Testis (tissue), 3 donors: ENCODE measurements around the gene BCKDHA. TPM values are rescaled to one million over a fixed set of nuclear protein-coding genes. Genes with fewer than 3 reads are reported as not detected.

Experiments used
- DNase-seq: peaks from one replicate; pipeline ENCODE4 v3.0.0-alpha.2; 2019
- H3K27ac ChIP-seq, 2 donors: fragments of 200-600 bp; sonication (generic); one replicate each; pipeline ENCODE4 v1.5.1; 2019
- H3K27me3 ChIP-seq: fragments of 200-600 bp; sonication (generic); one replicate; pipeline ENCODE4 v1.5.1; 2019
- H3K36me3 ChIP-seq: fragments of 200-600 bp; sonication (generic); one replicate; pipeline ENCODE4 v1.5.1; 2017; ENCODE audit warnings: low read depth; ENCODE audit errors: missing control alignments
- H3K4me1 ChIP-seq: fragments of 200-600 bp; sonication (generic); one replicate; pipeline ENCODE4 v1.5.1; 2019
- H3K4me3 ChIP-seq, 2 donors: fragments of 200-600 bp; sonication (generic); one replicate each; pipeline ENCODE4 v1.5.1; 2017 to 2019
- H3K9me3 ChIP-seq: fragments of 200-600 bp; sonication (generic); one replicate; pipeline ENCODE4 v1.5.1; 2017
- CTCF ChIP-seq, 3 experiments: fragments of 450-650 bp in 2 of 3; fragments of 200-600 bp in 1 of 3; sonication (generic) in 1 of 3; IDR thresholded peaks; one replicate each; pipeline ENCODE4 v1.5.1; 2016 to 2019; ENCODE audit warnings: antibody characterized with exemption in 3 of 3, mild to moderate bottlenecking in 2 of 3, moderate library complexity in 1 of 3
- POLR2A ChIP-seq: fragments of 450-650 bp; IDR thresholded peaks from one replicate; pipeline ENCODE4 v1.6.1; 2017; ENCODE audit warnings: antibody characterized with exemption, mild to moderate bottlenecking, moderate library complexity
- WGBS, 2 donors: methylation state at CpG; one replicate each; pipeline ENCODE4 v1.1.5; 2018; 5-methylcytosine and 5-hydroxymethylcytosine counted together
- intact Hi-C: fragments of 100-400 bp; cut with DNase I; formaldehyde crosslinking; loops from one replicate; pipeline ENCODE4 v1.15.1; 2023; ENCODE audit warnings: low total_unique reads
- polyA plus RNA-seq: library from polyadenylated mRNA; stranded (reverse); fragments of 350-450 nt; fragmentation: Illumina TruSeq; extraction: RNeasy Lipid Tissue Mini Kit (QIAGEN cat#74804); gene quantifications from one replicate; pipeline ENCODE4 v1.2.3, GENCODE V29; 2014; ENCODE audit warnings: low read depth, low replicate concordance; ENCODE audit not compliant: insufficient read depth
- total RNA-seq, 2 donors: library from RNA; depleted of rRNA; stranded (reverse); fragments of >200 nt; gene quantifications; one replicate each; pipeline ENCODE4 v1.2.3, GENCODE V29; 2016

Gene BCKDHA
- total and polyA plus RNA-seq, 3 donors from 2014 or later: 53.1 to 81.3 (median 80.8) TPM

GRCh38 chr19:41372501-41372900 is 25.1 kb upstream of the BCKDHA start:
- no peak overlapping the region for H3K27ac ChIP-seq
- H3K9me3 ChIP-seq: no peaks in the 10 kb centered on the region
- H3K27me3 ChIP-seq: no peaks in the 10 kb centered on the region
- intact Hi-C loops: no loop called here
- H3K4me1 ChIP-seq: peaks cover 10% of the 10 kb centered on the region
- H3K4me3 ChIP-seq: no peak overlapping the region
- TF ChIP-seq CTCF (IDR thresholded peaks at IDR 0.05) (no peak), POLR2A (no peak)
- no peaks in the 10 kb centered on the region for H3K36me3 ChIP-seq
- no peak for DNase-seq
- 56 to 63% methylated on average over 2 of the region's 2 CpGs for WGBS, 2 donors

- TF ChIP-seq CTCF (IDR thresholded peaks at IDR 0.05) (no peak), POLR2A (no peak)
- DNase-seq: peak; percentile 89
- Histone ChIP-seq H3K4me1 (peaks cover 6% of the 10 kb centered on the region), H3K27me3 (no peaks in the 10 kb centered on the region), H3K27ac (no peak overlapping the region), H3K36me3 (no peaks in the 10 kb centered on the region), H3K4me3 (no peak overlapping the region), H3K9me3 (no peaks in the 10 kb centered on the region)
- WGBS, 2 donors: 40 to 41% methylated on average over 12 of the region's 12 CpGs
- intact Hi-C loops: no loop called here
These were observed 23.6 kb upstream of the BCKDHA start for GRCh38 chr19:41373993-41374392.

GRCh38 chr19:41376241-41376997 is 21.2 kb upstream of the BCKDHA start, which contains the start of gene TMEM91:
TSS of gene TMEM91 (plus strand) at chr19:41376533. CDS start at chr19:41378310, 1,777 bp downstream.
- Histone ChIP-seq H3K36me3 (no peaks in the 10 kb centered on the region), H3K4me3 (peak within 1 kb of the TSS; percentile 64), H3K4me1 (peaks cover 6% of the 10 kb centered on the region), H3K27me3 (no peaks in the 10 kb centered on the region), H3K9me3 (no peaks in the 10 kb centered on the region), H3K27ac (peak within 1 kb of the TSS; percentile 25 to 56)
- intact Hi-C loops: no loop called here
- TF ChIP-seq POLR2A: no peak
- no peak for TF ChIP-seq CTCF (IDR thresholded peaks at IDR 0.05)
- 4 to 9% methylated on average over 18 to 38 of the region's 47 CpGs for WGBS, 2 donors
- DNase-seq: no peak

- H3K27ac ChIP-seq: peak overlapping the region; percentile 25 to 56
- no peaks in the 10 kb centered on the region for H3K9me3 ChIP-seq
- no peaks in the 10 kb centered on the region for H3K27me3 ChIP-seq
- peak overlapping the region; percentile 64 for H3K4me3 ChIP-seq
- TF ChIP-seq POLR2A: no peak
- TF ChIP-seq CTCF (IDR thresholded peaks at IDR 0.05): no peak
- no peak for DNase-seq
- intact Hi-C loops: no loop called here
- 53 to 58% methylated on average over 8 of the region's 8 CpGs for WGBS, 2 donors
- H3K4me1 ChIP-seq: peaks cover 6% of the 10 kb centered on the region
- H3K36me3 ChIP-seq: no peaks in the 10 kb centered on the region
These were observed 20.6 kb upstream of the BCKDHA start for GRCh38 chr19:41376998-41377365.
